Endothelial cell of umbilical vein (primary cell): Measurements from ENCODE around the gene PCMT1. TPM values are rescaled to one million over a fixed set of nuclear protein-coding genes. Genes with fewer than 3 reads are reported as not detected.

Source experiments
- BruUV-seq: library from RNA; stranded (reverse); fragments of 400-500 nt; replicated peaks from 2 replicates; lab custom pipeline; 2021; lab: Mats Ljungman, UMichigan
- CTCF ChIA-PET: fragments of 300-600, 350-600 bp; sonication (Branson Sonifier 250); formaldehyde crosslinking; loops from one replicate; lab custom pipeline; 2021; ENCODE audit warnings: antibody characterized with exemption, inconsistent platforms; lab: Charles Lee
- POLR2A ChIA-PET: fragments of 300-600, 350-600 bp; sonication (Branson Sonifier 250); formaldehyde crosslinking; loops from one replicate; lab custom pipeline; 2021; ENCODE audit warnings: antibody characterized with exemption, inconsistent platforms; lab: Charles Lee
- DNase-seq: peaks from one replicate; pipeline ENCODE4 v3.0.0-alpha.2; 2011; ENCODE audit warnings: low read depth, low spot score
- FAIRE-seq: peaks from 2 replicates; lab custom pipeline; 2011; peaks lifted over from hg19 to GRCh38; lab: Jason Lieb, UNC
- H2AFZ ChIP-seq: 2 replicates; pipeline ENCODE4 v1.6.0; 2012; ENCODE audit warnings: low read depth, low read length, control low read depth, inconsistent platforms
- H3K27ac ChIP-seq: 2 replicates; pipeline ENCODE4 v1.5.1; 2011; ENCODE audit warnings: low read depth, mild to moderate bottlenecking, control low read depth, low read length, moderate library complexity; ENCODE audit not compliant: insufficient read depth
- H3K27me3 ChIP-seq, 2 experiments: 2 replicates each; pipeline versions ENCODE4 v1.6.0 to v1.6.1; 2011; ENCODE audit warnings: low read length in 2 of 2, mixed read lengths in 1 of 2; ENCODE audit not compliant: control insufficient read depth in 2 of 2, insufficient read depth in 2 of 2
- H3K36me3 ChIP-seq, 2 experiments: 2 replicates in 1 of 2; 3 replicates in 1 of 2; pipeline ENCODE4 v1.5.1; 2011; ENCODE audit warnings: low read length in 2 of 2, mild to moderate bottlenecking in 1 of 2, moderate library complexity in 1 of 2; ENCODE audit not compliant: control insufficient read depth in 2 of 2, insufficient read depth in 2 of 2; ENCODE audit errors: extremely low read depth in 1 of 2
- H3K4me1 ChIP-seq: 3 replicates; pipeline ENCODE4 v1.5.1; 2011; ENCODE audit warnings: mild to moderate bottlenecking, low read length; ENCODE audit not compliant: control insufficient read depth, insufficient read depth; ENCODE audit errors: extremely low read depth
- H3K4me2 ChIP-seq: 2 replicates; pipeline ENCODE4 v1.6.1; 2011; ENCODE audit warnings: low read length, control low read depth, mixed read lengths; ENCODE audit not compliant: insufficient read depth
- H3K4me3 ChIP-seq, 3 experiments: fragments of 200-600 bp in 1 of 3; sonication (generic), shearing (Covaris generic) in 1 of 3; replicated peaks in 1 of 3; 2 replicates each; pipeline ENCODE4 v1.5.1; 2011 to 2016; ENCODE audit warnings: control low read depth in 3 of 3, low read length in 3 of 3, mild to moderate bottlenecking in 2 of 3, inconsistent platforms in 1 of 3, low read depth in 1 of 3, moderate library complexity in 1 of 3; ENCODE audit not compliant: insufficient read depth in 1 of 3
- H3K79me2 ChIP-seq: 2 replicates; pipeline ENCODE4 v1.6.0; 2012; ENCODE audit warnings: low read length, inconsistent platforms; ENCODE audit not compliant: control insufficient read depth, insufficient read depth
- H3K9ac ChIP-seq: replicated peaks from 2 replicates; pipeline ENCODE3; 2011; ENCODE audit warnings: low read length, control low read depth; ENCODE audit not compliant: insufficient read depth; ENCODE audit errors: extremely low read depth
- H3K9me1 ChIP-seq: replicated peaks from 3 replicates; pipeline ENCODE4 v1.6.0; 2011; ENCODE audit warnings: mild to moderate bottlenecking, low read length; ENCODE audit not compliant: control insufficient read depth, insufficient read depth; ENCODE audit errors: extremely low read depth
- H3K9me3 ChIP-seq: replicated peaks from 2 replicates; pipeline ENCODE4 v1.5.1; 2012; ENCODE audit warnings: low read length, inconsistent platforms; ENCODE audit not compliant: control insufficient read depth, insufficient read depth
- H4K20me1 ChIP-seq: replicated peaks from 2 replicates; pipeline ENCODE3; 2011; ENCODE audit warnings: mild to moderate bottlenecking, low read length; ENCODE audit not compliant: control insufficient read depth, insufficient read depth; ENCODE audit errors: extremely low read depth
- EZH2 ChIP-seq: IDR thresholded peaks from 2 replicates; pipeline ENCODE4 v1.6.1; 2012; ENCODE audit warnings: borderline replicate concordance, low read depth, mild to moderate bottlenecking, moderate library complexity, low read length, inconsistent platforms; ENCODE audit not compliant: severe bottlenecking
- FOS ChIP-seq: IDR thresholded peaks from 2 replicates; pipeline ENCODE4 v1.6.1; 2011; ENCODE audit warnings: mild to moderate bottlenecking, low read length, moderate library complexity, borderline replicate concordance; ENCODE audit not compliant: insufficient read depth
- GATA2 ChIP-seq: IDR thresholded peaks from 2 replicates; pipeline ENCODE4 v1.7.0; 2011; ENCODE audit warnings: low read depth, mild to moderate bottlenecking, moderate library complexity, mixed read lengths, low read length; ENCODE audit not compliant: insufficient read length, insufficient read depth
- JUN ChIP-seq: IDR thresholded peaks from 2 replicates; pipeline ENCODE4 v1.6.1; 2011; ENCODE audit warnings: borderline replicate concordance, low read depth; ENCODE audit not compliant: insufficient read length, insufficient read depth
- MYC ChIP-seq: IDR thresholded peaks from one replicate; pipeline ENCODE4 v1.6.1; 2011; ENCODE audit warnings: mild to moderate bottlenecking, low read depth, low read length
- POLR2A ChIP-seq: IDR thresholded peaks from 2 replicates; pipeline ENCODE4 v1.6.1; 2012; ENCODE audit warnings: low read depth, mild to moderate bottlenecking, control low read depth, low read length
- POLR2AphosphoS5 ChIP-seq: IDR thresholded peaks from 2 replicates; pipeline ENCODE4 v1.6.1; 2012; ENCODE audit warnings: low read depth, mild to moderate bottlenecking, control low read depth, low read length, moderate library complexity; ENCODE audit not compliant: insufficient read depth
- dilution Hi-C: fragments of 300-500 bp; cut with MboI; formaldehyde crosslinking; loops from one replicate; pipeline ENCODE4 v1.15.0; 2019; ENCODE audit warnings: low sequenced_read_pairs; ENCODE audit not compliant: extremely low pct_ligation_motif_present
- intact Hi-C: fragments of 100-400 bp; cut with micrococcal nuclease; formaldehyde crosslinking; loops from one replicate; pipeline ENCODE4 v1.10.0; 2022
- polyA plus RNA-seq, 4 experiments: library from polyadenylated mRNA; depleted of rRNA in 3 of 4; stranded (reverse) in 3 of 4; unstranded in 1 of 4; fragments of >200 nt; gene quantifications; 2 replicates each; pipeline versions ENCODE4 v1.2.1 to v1.2.3, GENCODE V29; 2011 to 2012; ENCODE audit warnings: missing spikeins in 1 of 4
- total RNA-seq: library from RNA; stranded (reverse); gene quantifications from 2 replicates; pipeline ENCODE4 v1.2.3, GENCODE V29; 2021
- TF ChIP-seq, protein P1 (sequence below), 2 donors: IDR thresholded peaks; 1 replicate in 1 of 2; 2 replicates in 1 of 2; pipeline ENCODE4 v1.5.1; 2011; ENCODE audit warnings: low read length in 2 of 2, mild to moderate bottlenecking in 2 of 2, moderate library complexity in 2 of 2, control low read depth in 1 of 2, inconsistent platforms in 1 of 2, low read depth in 1 of 2; ENCODE audit not compliant: insufficient read depth in 1 of 2; ENCODE audit errors: extremely low read depth in 1 of 2
- TF ChIP-seq, protein P2 (sequence below): IDR thresholded peaks from 2 replicates; pipeline ENCODE4 v1.6.1; 2011; ENCODE audit not compliant: insufficient read depth, insufficient read length

PCMT1 gene
- total and polyA plus RNA-seq, 2 donors (not counting 3 experiments of a cell fraction or from before 2014, with no cell fraction given) = 95.0 to 102 TPM

DNA sequence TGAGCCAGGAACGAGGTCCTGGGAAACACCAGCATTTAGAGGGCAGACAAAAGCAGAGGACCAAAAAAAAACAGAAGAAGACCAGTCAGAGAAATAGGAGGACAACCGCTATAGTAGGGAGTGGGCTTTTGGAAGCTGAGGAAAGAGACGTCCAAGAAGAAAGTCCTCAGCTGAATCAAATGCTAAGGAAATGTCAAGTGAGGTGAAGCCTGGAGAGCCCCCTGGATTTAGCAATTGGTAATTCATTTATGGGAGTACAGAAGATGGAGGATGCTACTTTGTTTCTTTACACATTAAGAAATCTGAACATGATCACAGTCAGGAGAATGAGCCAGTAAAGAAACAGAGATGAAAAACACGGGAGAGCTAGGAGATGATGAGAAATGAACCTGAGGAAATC lies 73.5 kb downstream of the PCMT1 start:
- ChIA-PET POLR2A (no interaction called here), CTCF (interaction anchor here (1.1 to 4.2 kb wide), 3 partner anchors 13 to 41 kb away, joined by 3 to 12 read pairs (median 3); no protein-coding TSS in a partner anchor)
- no peaks in the 10 kb centered on the region for H3K9me1 ChIP-seq
- no peaks in the 10 kb centered on the region for H4K20me1 ChIP-seq
- H3K4me3 ChIP-seq = no peak overlapping the region
- DNase-seq (no peak), FAIRE-seq (no peak)
- H3K9me3 ChIP-seq = no peaks in the 10 kb centered on the region
- no peak overlapping the region for H3K27ac ChIP-seq
- no peak overlapping the region for H3K9ac ChIP-seq
- no peaks in the 10 kb centered on the region for H3K4me1 ChIP-seq
- no peaks in the 10 kb centered on the region for H3K79me2 ChIP-seq
- TF ChIP-seq, protein P1, sequence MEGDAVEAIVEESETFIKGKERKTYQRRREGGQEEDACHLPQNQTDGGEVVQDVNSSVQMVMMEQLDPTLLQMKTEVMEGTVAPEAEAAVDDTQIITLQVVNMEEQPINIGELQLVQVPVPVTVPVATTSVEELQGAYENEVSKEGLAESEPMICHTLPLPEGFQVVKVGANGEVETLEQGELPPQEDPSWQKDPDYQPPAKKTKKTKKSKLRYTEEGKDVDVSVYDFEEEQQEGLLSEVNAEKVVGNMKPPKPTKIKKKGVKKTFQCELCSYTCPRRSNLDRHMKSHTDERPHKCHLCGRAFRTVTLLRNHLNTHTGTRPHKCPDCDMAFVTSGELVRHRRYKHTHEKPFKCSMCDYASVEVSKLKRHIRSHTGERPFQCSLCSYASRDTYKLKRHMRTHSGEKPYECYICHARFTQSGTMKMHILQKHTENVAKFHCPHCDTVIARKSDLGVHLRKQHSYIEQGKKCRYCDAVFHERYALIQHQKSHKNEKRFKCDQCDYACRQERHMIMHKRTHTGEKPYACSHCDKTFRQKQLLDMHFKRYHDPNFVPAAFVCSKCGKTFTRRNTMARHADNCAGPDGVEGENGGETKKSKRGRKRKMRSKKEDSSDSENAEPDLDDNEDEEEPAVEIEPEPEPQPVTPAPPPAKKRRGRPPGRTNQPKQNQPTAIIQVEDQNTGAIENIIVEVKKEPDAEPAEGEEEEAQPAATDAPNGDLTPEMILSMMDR (IDR thresholded peaks at IDR 0.05; ENCODE audit: extremely low read depth in 1 of 2, insufficient read depth in 1 of 2, low read depth in 1 of 2, low read length in 2 of 2) = no peak
- TF ChIP-seq POLR2AphosphoS5 (no peak), JUN (no peak), GATA2 (no peak), EZH2 (no peak), FOS (no peak), MYC (no peak), POLR2A (no peak)
- TF ChIP-seq, protein P2, sequence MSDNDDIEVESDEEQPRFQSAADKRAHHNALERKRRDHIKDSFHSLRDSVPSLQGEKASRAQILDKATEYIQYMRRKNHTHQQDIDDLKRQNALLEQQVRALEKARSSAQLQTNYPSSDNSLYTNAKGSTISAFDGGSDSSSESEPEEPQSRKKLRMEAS = no peak
- no peak overlapping the region for H3K4me2 ChIP-seq
- H3K36me3 ChIP-seq = peaks cover 0 to 7% of the 10 kb centered on the region in 2 experiments
- H3K27me3 ChIP-seq = no peaks in the 10 kb centered on the region
- intact Hi-C loops = no loop called here
- no TSS peak for BruUV-seq
- H2AFZ ChIP-seq = no peak overlapping the region
- dilution Hi-C loops = no loop called here
